Osteocyte (in vitro differentiated cells): ENCODE results near the gene B4GALT1. TPM values are rescaled to one million over a fixed set of nuclear protein-coding genes. Genes with fewer than 3 reads are reported as not detected.

Source experiments
- DNase-seq: peaks from one replicate; pipeline ENCODE4 v3.0.0; 2021; ENCODE audit warnings: mixed read lengths; ENCODE audit not compliant: unreplicated experiment; ENCODE audit errors: extremely low spot score
- H3K27ac Mint-ChIP-seq: one replicate; pipeline ENCODE4 v1.8.0; 2021; ENCODE audit warnings: mild to moderate bottlenecking, mixed read lengths; ENCODE audit not compliant: unreplicated experiment
- H3K27me3 Mint-ChIP-seq: one replicate; pipeline ENCODE4 v1.8.0; 2021; ENCODE audit warnings: mixed read lengths; ENCODE audit not compliant: unreplicated experiment
- H3K36me3 Mint-ChIP-seq: one replicate; pipeline ENCODE4 v1.8.0; 2021; ENCODE audit warnings: mixed read lengths; ENCODE audit not compliant: unreplicated experiment
- H3K4me1 Mint-ChIP-seq: one replicate; pipeline ENCODE4 v1.8.0; 2021; ENCODE audit warnings: mixed read lengths; ENCODE audit not compliant: unreplicated experiment
- H3K4me3 Mint-ChIP-seq: one replicate; pipeline ENCODE4 v1.8.0; 2021; ENCODE audit warnings: mild to moderate bottlenecking, moderate library complexity, mixed read lengths; ENCODE audit not compliant: unreplicated experiment
- H3K9me3 Mint-ChIP-seq: one replicate; pipeline ENCODE4 v1.8.0; 2021; ENCODE audit warnings: mixed read lengths; ENCODE audit not compliant: unreplicated experiment
- total RNA-seq: library from RNA; stranded (reverse); gene quantifications from 2 replicates; pipeline ENCODE4 v1.2.1, GENCODE V29; 2021
- TF ChIP-seq, protein P1 (sequence below): fragments of 200-600 bp; sonication (generic); IDR thresholded peaks from 2 replicates; pipeline ENCODE4 v1.5.0; 2021; ENCODE audit warnings: antibody characterized with exemption, mild to moderate bottlenecking, moderate library complexity

B4GALT1 gene
- total RNA-seq, 1 donor from 2014 or later, result 40.9 TPM

DNA sequence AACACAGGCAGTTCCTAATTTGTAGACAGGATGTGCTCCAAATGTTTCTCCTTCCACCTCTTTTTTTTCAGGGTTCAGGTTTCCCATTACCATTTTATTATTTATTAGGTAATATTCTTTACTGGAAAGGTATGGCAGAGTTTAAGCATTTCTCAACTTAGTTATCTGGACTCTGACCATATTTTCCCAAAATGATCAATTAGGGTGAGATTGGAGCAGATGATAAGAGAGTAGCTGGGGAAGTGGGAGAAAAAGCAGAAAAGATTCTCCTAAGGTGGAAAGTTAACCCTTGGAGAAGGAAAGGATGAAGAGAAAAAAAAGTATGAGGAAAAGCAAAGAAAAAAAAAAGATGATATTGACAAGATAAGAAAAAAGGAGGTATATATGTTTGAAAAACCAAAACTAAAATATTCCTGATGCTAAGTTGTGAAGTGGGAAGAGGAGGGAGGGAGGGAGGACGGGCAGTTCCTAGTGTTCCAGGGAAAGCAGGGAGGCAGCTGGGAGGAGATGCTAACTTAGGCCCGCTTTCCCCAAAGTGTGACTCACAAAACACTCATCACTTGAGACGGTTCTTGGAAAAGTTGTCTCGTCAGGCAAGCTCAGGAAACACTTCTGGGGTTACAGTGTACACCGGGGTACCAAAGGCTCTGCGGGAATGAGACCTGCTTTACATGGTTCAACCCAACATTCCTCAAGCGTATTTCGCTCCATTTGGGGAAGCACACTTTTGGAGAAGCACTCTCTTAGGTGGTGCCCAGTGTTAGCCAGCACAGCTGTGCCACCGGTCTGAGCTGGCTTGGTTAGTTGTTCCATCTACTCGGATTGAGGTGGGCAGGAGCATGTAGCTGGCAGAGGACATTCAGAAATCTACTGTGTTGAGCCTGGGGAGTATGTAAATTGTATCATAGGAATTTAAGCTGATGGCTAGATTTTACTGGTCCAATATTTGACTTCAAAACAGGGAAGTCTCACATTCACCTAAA, 35.1 kb downstream of the B4GALT1 start:
- TF ChIP-seq, protein P1, sequence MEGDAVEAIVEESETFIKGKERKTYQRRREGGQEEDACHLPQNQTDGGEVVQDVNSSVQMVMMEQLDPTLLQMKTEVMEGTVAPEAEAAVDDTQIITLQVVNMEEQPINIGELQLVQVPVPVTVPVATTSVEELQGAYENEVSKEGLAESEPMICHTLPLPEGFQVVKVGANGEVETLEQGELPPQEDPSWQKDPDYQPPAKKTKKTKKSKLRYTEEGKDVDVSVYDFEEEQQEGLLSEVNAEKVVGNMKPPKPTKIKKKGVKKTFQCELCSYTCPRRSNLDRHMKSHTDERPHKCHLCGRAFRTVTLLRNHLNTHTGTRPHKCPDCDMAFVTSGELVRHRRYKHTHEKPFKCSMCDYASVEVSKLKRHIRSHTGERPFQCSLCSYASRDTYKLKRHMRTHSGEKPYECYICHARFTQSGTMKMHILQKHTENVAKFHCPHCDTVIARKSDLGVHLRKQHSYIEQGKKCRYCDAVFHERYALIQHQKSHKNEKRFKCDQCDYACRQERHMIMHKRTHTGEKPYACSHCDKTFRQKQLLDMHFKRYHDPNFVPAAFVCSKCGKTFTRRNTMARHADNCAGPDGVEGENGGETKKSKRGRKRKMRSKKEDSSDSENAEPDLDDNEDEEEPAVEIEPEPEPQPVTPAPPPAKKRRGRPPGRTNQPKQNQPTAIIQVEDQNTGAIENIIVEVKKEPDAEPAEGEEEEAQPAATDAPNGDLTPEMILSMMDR, result no peak
- H3K27me3 Mint-ChIP-seq, result no peaks in the 10 kb centered on the region
- H3K9me3 Mint-ChIP-seq, result no peaks in the 10 kb centered on the region
- DNase-seq, result no peak
- H3K4me3 Mint-ChIP-seq, result no peak overlapping the region
- H3K36me3 Mint-ChIP-seq, result peaks cover 24% of the 10 kb centered on the region
- peaks cover 41% of the 10 kb centered on the region for H3K4me1 Mint-ChIP-seq
- peak overlapping the region; percentile 65 for H3K27ac Mint-ChIP-seq

DNA sequence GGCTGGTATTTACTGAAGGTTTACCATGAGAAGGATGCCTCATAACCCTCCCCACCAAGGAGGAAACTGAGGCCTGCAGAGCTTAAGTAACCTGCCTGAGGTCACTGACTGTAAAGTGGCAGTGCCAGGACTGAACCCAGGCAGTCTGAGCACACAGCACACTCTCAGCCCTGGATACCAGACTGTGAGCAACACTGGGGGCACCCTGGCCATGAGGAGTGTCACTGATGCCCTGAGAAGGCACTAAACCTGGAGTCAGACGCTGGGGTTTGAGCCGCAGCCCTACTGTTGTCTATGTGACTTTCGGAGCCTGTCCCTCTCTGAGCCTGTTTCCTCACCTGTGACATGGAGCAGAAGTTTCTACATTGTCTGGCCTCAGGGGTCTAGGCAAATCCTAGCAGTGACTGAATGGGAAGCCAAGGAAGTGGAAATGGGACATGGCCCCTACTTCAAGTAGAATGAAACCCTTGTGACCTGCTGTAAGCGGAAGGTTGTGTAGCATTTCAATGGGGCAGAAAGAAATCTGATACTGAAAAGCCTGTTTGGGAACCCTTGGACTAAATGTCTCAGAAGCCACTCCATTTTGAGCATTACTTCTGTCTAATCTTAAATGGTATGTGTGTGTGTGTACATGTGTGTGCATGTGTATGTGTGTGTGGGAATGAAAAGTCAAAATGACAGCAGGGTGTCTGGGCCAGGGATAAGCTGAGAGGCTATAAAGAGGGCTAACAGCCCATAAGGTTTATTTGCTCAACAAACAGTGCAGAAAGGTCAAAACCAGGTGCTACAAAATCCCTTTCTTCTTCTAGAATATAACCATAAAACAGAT, 36.0 kb downstream of the B4GALT1 start:
- H3K36me3 Mint-ChIP-seq, result peaks cover 26% of the 10 kb centered on the region
- peaks cover 37% of the 10 kb centered on the region for H3K4me1 Mint-ChIP-seq
- no peaks in the 10 kb centered on the region for H3K9me3 Mint-ChIP-seq

DNA sequence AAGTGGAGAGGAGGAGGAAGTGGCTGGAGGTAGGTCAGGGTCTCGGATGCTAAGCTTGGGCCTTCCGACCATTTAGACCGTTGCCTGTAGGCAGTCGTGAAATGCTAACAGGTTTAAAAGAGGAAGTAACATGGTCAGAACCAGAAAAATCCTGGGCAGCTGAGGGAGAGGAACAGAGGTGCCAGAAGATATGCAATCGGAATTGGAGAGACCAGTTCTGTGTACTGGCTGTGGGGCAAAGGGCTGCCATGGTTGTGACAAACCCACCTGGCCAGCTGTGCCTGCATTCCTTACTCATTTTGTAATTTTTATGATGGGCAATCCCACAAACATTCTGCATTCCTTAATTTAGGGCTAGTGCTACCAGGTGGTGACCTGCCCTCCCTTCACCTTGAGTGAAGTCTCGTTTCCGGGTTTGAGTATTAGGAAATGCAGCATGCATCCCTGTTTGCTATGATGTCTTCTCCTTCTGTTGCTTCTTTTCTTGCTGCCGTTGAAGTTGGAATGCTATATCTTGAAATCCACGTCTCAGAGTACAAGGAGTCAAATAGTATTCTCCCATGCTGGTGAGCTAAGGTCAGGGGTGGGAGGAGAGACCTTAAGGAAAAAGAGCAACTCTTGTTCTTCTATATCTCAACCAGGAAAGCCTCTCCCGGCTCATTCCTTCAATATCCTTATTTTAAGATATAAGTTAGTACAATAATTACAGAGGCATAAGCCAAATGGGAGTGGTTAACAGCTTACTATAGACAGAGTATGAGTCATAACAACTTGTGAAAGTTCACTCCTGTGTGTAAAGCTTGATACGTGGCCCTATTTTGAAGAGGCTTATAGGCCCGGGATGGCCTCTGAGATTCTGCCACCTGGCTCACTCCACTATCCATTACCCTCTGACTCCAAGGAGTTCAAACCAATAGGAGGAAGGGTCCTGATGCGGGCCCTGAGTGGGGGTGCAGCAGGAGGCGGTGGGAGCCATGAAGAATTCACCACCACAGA, 37.0 kb downstream of the B4GALT1 start:
- H3K36me3 Mint-ChIP-seq, result peaks cover 26% of the 10 kb centered on the region
- peaks cover 28% of the 10 kb centered on the region for H3K4me1 Mint-ChIP-seq
- no peak for DNase-seq
- H3K4me3 Mint-ChIP-seq, result no peak overlapping the region
- H3K27me3 Mint-ChIP-seq, result no peaks in the 10 kb centered on the region
- no peak overlapping the region for H3K27ac Mint-ChIP-seq
- TF ChIP-seq, protein P1, result no peak
- no peaks in the 10 kb centered on the region for H3K9me3 Mint-ChIP-seq

More for the DNA sequence above, 36.0 kb downstream of the B4GALT1 start:
- no peak overlapping the region for H3K4me3 Mint-ChIP-seq
- no peaks in the 10 kb centered on the region for H3K27me3 Mint-ChIP-seq
- no peak overlapping the region for H3K27ac Mint-ChIP-seq
- TF ChIP-seq, protein P1, result no peak
- DNase-seq, result no peak

DNA sequence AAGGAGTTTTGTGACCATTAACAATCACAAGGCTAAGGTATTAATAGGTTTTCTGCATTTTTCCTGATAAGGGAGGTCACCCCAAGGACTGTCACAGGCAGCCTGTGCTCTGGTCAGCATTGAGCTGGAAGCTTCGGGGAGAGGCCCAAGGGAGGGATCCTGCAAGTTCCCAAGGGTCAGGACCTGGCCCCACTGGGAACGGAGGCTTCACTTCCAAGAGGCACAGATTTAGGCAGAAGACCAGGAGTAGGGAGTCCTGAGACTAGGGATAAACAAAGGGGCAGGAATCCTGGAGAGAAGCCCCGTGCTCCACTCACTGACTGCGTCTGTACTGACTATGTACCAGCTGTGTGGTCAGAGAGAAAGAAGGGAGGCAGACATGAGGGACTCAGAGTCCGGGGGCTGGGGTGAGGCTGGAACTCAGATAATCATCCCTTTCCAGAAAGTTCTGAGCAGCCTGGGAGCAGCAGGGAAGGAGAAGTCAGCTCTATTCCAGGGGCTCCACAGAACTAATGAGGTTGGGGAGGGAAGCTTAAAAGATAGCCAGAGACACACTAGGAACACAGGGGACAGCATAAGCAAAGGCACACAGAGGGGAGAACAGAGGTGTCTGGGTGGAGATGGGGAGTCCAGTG, 37.8 kb downstream of the B4GALT1 start:
- Mint-ChIP-seq H3K9me3 (no peaks in the 10 kb centered on the region), H3K36me3 (peaks cover 26% of the 10 kb centered on the region), H3K27ac (no peak overlapping the region), H3K4me1 (peaks cover 27% of the 10 kb centered on the region), H3K27me3 (no peaks in the 10 kb centered on the region), H3K4me3 (no peak overlapping the region)
- no peak for DNase-seq
- TF ChIP-seq, protein P1, result no peak
